Measurements from ENCODE around the gene TRMO.
"Not testable (repeated sequence)": the region's sequence is repeated elsewhere in the genome, so short reads cannot be mapped to it uniquely, and the experiment has no call there.

The TRMO gene

DNA sequence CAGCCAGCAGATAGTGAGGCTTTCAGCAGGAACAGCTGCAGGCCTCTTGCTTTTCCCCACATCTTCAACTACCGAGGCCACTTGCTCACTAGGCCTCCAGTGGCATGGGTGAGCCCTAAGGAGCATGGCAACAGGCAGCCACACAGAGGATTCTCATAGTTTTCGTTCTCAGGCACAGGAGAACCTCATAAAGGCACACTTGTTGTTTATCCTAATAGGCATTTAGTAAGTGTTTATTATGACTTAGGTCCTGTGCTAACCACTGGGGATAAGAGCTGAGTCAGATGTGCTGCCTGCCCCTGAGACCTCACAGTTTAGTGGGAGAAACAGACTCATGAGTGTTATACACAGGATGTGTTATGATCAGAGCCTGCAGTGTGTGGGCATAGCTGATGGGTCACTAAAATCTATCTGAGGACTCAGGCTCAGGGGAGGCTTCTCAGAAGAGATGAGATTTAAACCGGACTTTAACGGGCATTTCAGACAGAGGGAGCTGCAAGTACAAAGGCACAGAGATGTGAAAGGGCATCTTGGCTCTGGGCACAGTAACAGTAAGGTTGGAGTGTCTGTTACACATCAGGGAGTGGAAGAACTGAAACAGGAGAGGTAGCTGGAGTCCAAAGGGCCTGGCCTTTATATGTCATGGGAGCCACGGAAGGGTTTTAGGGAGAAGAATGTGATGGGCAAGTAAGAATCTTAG lies 36.7 kb upstream of the TRMO start:
- DNase-seq, result no peak
- H3K4me2 ChIP-seq (ENCODE audit: low read length), result no peak overlapping the region
- H3K27ac ChIP-seq (ENCODE audit: low read depth, low read length), result no peak overlapping the region
- H3K27me3 ChIP-seq (ENCODE audit: insufficient read depth, low read length, poor library complexity), result no peaks in the 10 kb centered on the region
- H3K9ac ChIP-seq (ENCODE audit: low read length), result no peak overlapping the region
- WGBS (ENCODE audit: extremely low coverage, insufficient coverage, low lambda C conversion rate), result no CpG with 5 or more reads among the region's 5 CpGs
- no peaks in the 10 kb centered on the region for H3K4me1 ChIP-seq (ENCODE audit: control insufficient read depth, low read depth, low read length)
- no peak overlapping the region for H3K4ac ChIP-seq (ENCODE audit: low read depth, low read length)
- H3K36me3 ChIP-seq (ENCODE audit: control insufficient read depth, insufficient read depth, low read length), result no peaks in the 10 kb centered on the region
- no peak overlapping the region for H3K18ac ChIP-seq (ENCODE audit: low read length)
- no peak overlapping the region for H2AK5ac ChIP-seq (ENCODE audit: low read length)
- H3K4me3 ChIP-seq (ENCODE audit: low read length), result no peak overlapping the region
- no peaks in the 10 kb centered on the region for H3K79me2 ChIP-seq (ENCODE audit: control insufficient read depth, insufficient read depth, low read length)
- H2BK5ac ChIP-seq (ENCODE audit: low read length), result no peak overlapping the region
- H2BK15ac ChIP-seq (replicated peaks; ENCODE audit: low read depth), result no peak overlapping the region
- no peak overlapping the region for H2BK120ac ChIP-seq (ENCODE audit: low read depth, low read length)
- no peak overlapping the region for H3K56ac ChIP-seq (ENCODE audit: low read length)
- no peak overlapping the region for H4K8ac ChIP-seq (ENCODE audit: low read depth, low read length)
- H3K79me1 ChIP-seq (ENCODE audit: low read length), result no peaks in the 10 kb centered on the region
- no peak overlapping the region for H4K5ac ChIP-seq (ENCODE audit: low read length)
- H3K23ac ChIP-seq (ENCODE audit: low read length), result no peak overlapping the region

DNA sequence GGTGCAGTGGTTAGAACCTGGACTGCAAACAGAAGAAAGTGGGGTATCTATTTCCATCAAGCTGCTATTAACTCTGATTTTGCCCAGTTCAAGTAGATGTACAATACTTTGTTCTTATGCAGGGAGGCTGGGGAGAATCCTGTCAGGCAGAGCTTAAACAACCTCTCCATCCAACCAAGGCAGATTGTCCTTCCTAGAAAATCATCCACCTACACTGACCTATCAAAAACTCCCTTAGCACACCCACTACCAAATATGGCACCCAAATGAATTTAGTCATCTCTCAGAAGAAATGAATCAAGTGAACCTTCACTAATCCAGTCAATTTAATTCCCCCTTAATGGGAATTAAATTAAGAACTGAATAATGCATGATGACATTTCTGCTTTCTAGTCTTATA lies 34.0 kb upstream of the TRMO start:
- no peak overlapping the region for H2AK5ac ChIP-seq (ENCODE audit: low read length)
- no peaks in the 10 kb centered on the region for H3K4me1 ChIP-seq (ENCODE audit: control insufficient read depth, low read depth, low read length)
- no peak overlapping the region for H3K9ac ChIP-seq (ENCODE audit: low read length)
- H3K23ac ChIP-seq (ENCODE audit: low read length), result no peak overlapping the region
- H3K4me2 ChIP-seq (ENCODE audit: low read length), result no peak overlapping the region
- H4K5ac ChIP-seq (ENCODE audit: low read length), result no peak overlapping the region
- no peak overlapping the region for H2BK5ac ChIP-seq (ENCODE audit: low read length)
- H3K4me3 ChIP-seq (ENCODE audit: low read length), result no peak overlapping the region
- H3K18ac ChIP-seq (ENCODE audit: low read length), result no peak overlapping the region
- H3K56ac ChIP-seq (ENCODE audit: low read length), result no peak overlapping the region
- no peak overlapping the region for H3K27ac ChIP-seq (ENCODE audit: low read depth, low read length)
- no peak overlapping the region for H3K4ac ChIP-seq (ENCODE audit: low read depth, low read length)
- DNase-seq, result no peak
- H3K79me2 ChIP-seq (ENCODE audit: control insufficient read depth, insufficient read depth, low read length), result no peaks in the 10 kb centered on the region
- H3K79me1 ChIP-seq (ENCODE audit: low read length), result no peaks in the 10 kb centered on the region
- H2BK15ac ChIP-seq (replicated peaks; ENCODE audit: low read depth), result no peak overlapping the region
- H2BK120ac ChIP-seq (ENCODE audit: low read depth, low read length), result no peak overlapping the region
- no peaks in the 10 kb centered on the region for H3K36me3 ChIP-seq (ENCODE audit: control insufficient read depth, insufficient read depth, low read length)
- H3K27me3 ChIP-seq (ENCODE audit: insufficient read depth, low read length, poor library complexity), result no peaks in the 10 kb centered on the region
- no peak overlapping the region for H4K8ac ChIP-seq (ENCODE audit: low read depth, low read length)

DNA sequence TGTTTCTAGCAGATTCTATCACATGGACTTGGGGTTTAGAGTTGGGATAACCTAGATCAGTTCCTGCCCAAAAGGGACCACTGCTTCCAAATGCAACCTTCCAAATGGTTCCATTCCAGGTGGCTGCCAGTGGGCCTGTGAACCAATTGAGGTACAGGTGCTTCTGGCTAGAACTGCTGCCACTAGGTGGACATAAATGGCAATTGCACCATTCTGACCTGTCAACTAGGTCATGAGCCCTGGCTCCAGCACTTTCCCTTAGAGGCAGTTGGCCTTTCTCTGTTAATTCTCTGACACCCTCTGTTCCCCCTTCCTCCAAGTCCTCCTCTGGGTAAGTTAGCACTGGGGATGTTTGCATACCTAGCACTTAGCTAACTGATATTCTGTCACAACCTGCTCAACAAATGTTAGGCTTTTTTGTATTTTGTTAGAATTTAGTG lies 32.3 kb upstream of the TRMO start:
- Histone ChIP-seq H3K79me2 (ENCODE audit: control insufficient read depth, insufficient read depth, low read length) (no peaks in the 10 kb centered on the region), H4K5ac (ENCODE audit: low read length) (no peak overlapping the region), H2BK15ac (replicated peaks; ENCODE audit: low read depth) (no peak overlapping the region), H3K4me2 (ENCODE audit: low read length) (no peak overlapping the region), H3K27me3 (ENCODE audit: insufficient read depth, low read length, poor library complexity) (no peaks in the 10 kb centered on the region), H2BK5ac (ENCODE audit: low read length) (no peak overlapping the region), H2AK5ac (ENCODE audit: low read length) (no peak overlapping the region), H3K56ac (ENCODE audit: low read length) (no peak overlapping the region), H3K4ac (ENCODE audit: low read depth, low read length) (no peak overlapping the region), H3K4me1 (ENCODE audit: control insufficient read depth, low read depth, low read length) (no peaks in the 10 kb centered on the region), H3K18ac (ENCODE audit: low read length) (no peak overlapping the region), H4K8ac (ENCODE audit: low read depth, low read length) (no peak overlapping the region), H2BK120ac (ENCODE audit: low read depth, low read length) (no peak overlapping the region), H3K36me3 (ENCODE audit: control insufficient read depth, insufficient read depth, low read length) (no peaks in the 10 kb centered on the region), H3K23ac (ENCODE audit: low read length) (no peak overlapping the region), H3K27ac (ENCODE audit: low read depth, low read length) (no peak overlapping the region), H3K9ac (ENCODE audit: low read length) (no peak overlapping the region), H3K79me1 (ENCODE audit: low read length) (no peaks in the 10 kb centered on the region), H3K4me3 (ENCODE audit: low read length) (no peak overlapping the region)
- peak; percentile 85 for DNase-seq

DNA sequence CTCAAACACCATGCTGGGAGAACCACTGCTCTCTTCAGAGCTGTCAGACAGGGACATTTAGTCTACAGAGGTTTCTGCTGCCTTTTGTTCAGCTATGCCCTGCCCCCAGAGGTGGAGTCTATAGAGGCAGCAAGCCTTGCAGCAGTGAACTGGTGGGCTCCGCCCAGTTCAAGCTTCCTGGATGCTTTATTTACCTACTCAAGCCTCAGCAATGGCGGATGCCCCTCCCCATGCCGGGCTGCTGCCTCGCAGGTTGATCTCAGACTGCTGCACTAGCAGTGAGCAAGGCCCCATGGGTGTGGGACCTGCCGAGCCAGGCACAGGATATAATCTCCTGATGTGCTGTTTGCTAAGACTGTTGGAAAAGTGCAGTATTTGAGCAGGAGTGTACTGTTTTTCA lies 28.6 kb upstream of the TRMO start:
- WGBS (ENCODE audit: extremely low coverage, insufficient coverage, low lambda C conversion rate), result no CpG with 5 or more reads among the region's 5 CpGs
- not testable (repeated sequence) for H3K79me2 ChIP-seq (ENCODE audit: control insufficient read depth, insufficient read depth, low read length); H4K8ac ChIP-seq (ENCODE audit: low read depth, low read length); H3K4me2 ChIP-seq (ENCODE audit: low read length); H3K56ac ChIP-seq (ENCODE audit: low read length); DNase-seq; H3K79me1 ChIP-seq (ENCODE audit: low read length); H3K36me3 ChIP-seq (ENCODE audit: control insufficient read depth, insufficient read depth, low read length); H3K27ac ChIP-seq (ENCODE audit: low read depth, low read length); H3K18ac ChIP-seq (ENCODE audit: low read length); H2AK5ac ChIP-seq (ENCODE audit: low read length); H3K9ac ChIP-seq (ENCODE audit: low read length); H4K5ac ChIP-seq (ENCODE audit: low read length); H2BK15ac ChIP-seq (replicated peaks; ENCODE audit: low read depth); H3K27me3 ChIP-seq (ENCODE audit: insufficient read depth, low read length, poor library complexity); H3K23ac ChIP-seq (ENCODE audit: low read length); H3K4me1 ChIP-seq (ENCODE audit: control insufficient read depth, low read depth, low read length); H3K4ac ChIP-seq (ENCODE audit: low read depth, low read length); H3K4me3 ChIP-seq (ENCODE audit: low read length); H2BK120ac ChIP-seq (ENCODE audit: low read depth, low read length); H2BK5ac ChIP-seq (ENCODE audit: low read length)

DNA sequence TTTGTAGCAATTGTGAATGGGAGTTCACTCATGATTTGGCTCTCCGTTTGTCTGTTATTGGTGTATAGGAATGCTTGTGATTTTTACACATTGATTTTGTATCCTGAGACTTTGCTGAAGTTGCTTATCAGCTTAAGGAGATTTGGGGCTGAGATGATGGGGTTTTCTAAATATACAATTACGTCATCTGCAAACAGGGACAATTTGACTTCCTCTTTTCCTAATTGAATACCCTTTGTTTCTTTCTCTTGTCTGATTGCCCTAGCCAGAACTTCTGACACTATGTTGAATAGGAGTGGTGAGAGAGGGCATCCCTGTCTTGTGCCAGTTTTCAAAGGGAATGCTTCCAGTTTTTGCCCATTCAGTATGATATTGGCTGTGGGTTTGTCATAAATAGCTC lies 24.8 kb upstream of the TRMO start:
- H2BK120ac ChIP-seq (ENCODE audit: low read depth, low read length); H3K4me1 ChIP-seq (ENCODE audit: control insufficient read depth, low read depth, low read length); H3K4ac ChIP-seq (ENCODE audit: low read depth, low read length); H4K8ac ChIP-seq (ENCODE audit: low read depth, low read length); H3K36me3 ChIP-seq (ENCODE audit: control insufficient read depth, insufficient read depth, low read length); H3K4me3 ChIP-seq (ENCODE audit: low read length); H3K56ac ChIP-seq (ENCODE audit: low read length); H3K79me2 ChIP-seq (ENCODE audit: control insufficient read depth, insufficient read depth, low read length); H3K4me2 ChIP-seq (ENCODE audit: low read length); H3K9ac ChIP-seq (ENCODE audit: low read length); H3K18ac ChIP-seq (ENCODE audit: low read length); H3K79me1 ChIP-seq (ENCODE audit: low read length); H3K27me3 ChIP-seq (ENCODE audit: insufficient read depth, low read length, poor library complexity); DNase-seq; H2BK5ac ChIP-seq (ENCODE audit: low read length); H3K27ac ChIP-seq (ENCODE audit: low read depth, low read length); H3K23ac ChIP-seq (ENCODE audit: low read length); H2BK15ac ChIP-seq (replicated peaks; ENCODE audit: low read depth); H4K5ac ChIP-seq (ENCODE audit: low read length); H2AK5ac ChIP-seq (ENCODE audit: low read length): not testable (repeated sequence)
- no CpG with 5 or more reads among the region's 2 CpGs for WGBS (ENCODE audit: extremely low coverage, insufficient coverage, low lambda C conversion rate)

DNA sequence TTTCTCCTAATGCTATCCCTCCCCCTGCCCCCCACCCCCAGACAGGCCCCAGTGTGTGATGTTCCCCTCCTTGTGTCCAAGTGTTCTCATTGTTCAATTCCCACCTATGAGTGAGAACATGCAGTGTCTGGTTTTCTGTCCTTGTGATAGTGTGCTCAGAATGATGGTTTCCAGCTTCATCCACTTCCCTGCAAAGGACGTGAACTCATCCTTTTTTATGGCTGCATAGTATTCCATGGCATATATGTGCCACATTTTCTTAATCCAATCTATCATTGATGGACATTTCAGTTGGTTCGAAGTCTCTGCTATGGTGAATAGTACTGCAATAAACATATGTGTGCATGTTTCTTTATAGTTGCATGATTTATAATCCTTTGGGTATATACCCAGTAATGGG lies 23.2 kb upstream of the TRMO start:
- H2BK5ac ChIP-seq (ENCODE audit: low read length); H3K4me3 ChIP-seq (ENCODE audit: low read length); H2BK15ac ChIP-seq (replicated peaks; ENCODE audit: low read depth); H2BK120ac ChIP-seq (ENCODE audit: low read depth, low read length); H3K36me3 ChIP-seq (ENCODE audit: control insufficient read depth, insufficient read depth, low read length); H3K27ac ChIP-seq (ENCODE audit: low read depth, low read length); H4K8ac ChIP-seq (ENCODE audit: low read depth, low read length); H4K5ac ChIP-seq (ENCODE audit: low read length); H2AK5ac ChIP-seq (ENCODE audit: low read length); H3K9ac ChIP-seq (ENCODE audit: low read length); H3K4me1 ChIP-seq (ENCODE audit: control insufficient read depth, low read depth, low read length); DNase-seq; H3K18ac ChIP-seq (ENCODE audit: low read length); H3K23ac ChIP-seq (ENCODE audit: low read length); H3K4ac ChIP-seq (ENCODE audit: low read depth, low read length); H3K79me2 ChIP-seq (ENCODE audit: control insufficient read depth, insufficient read depth, low read length); H3K79me1 ChIP-seq (ENCODE audit: low read length); H3K4me2 ChIP-seq (ENCODE audit: low read length); H3K56ac ChIP-seq (ENCODE audit: low read length): not testable (repeated sequence)
- peaks cover 13% of the 10 kb centered on the region for H3K27me3 ChIP-seq (ENCODE audit: insufficient read depth, low read length, poor library complexity)
- WGBS (ENCODE audit: extremely low coverage, insufficient coverage, low lambda C conversion rate), result no CpG with 5 or more reads among the region's 2 CpGs
